ENCODE results near the gene SPOPL.

The SPOPL gene

DNA sequence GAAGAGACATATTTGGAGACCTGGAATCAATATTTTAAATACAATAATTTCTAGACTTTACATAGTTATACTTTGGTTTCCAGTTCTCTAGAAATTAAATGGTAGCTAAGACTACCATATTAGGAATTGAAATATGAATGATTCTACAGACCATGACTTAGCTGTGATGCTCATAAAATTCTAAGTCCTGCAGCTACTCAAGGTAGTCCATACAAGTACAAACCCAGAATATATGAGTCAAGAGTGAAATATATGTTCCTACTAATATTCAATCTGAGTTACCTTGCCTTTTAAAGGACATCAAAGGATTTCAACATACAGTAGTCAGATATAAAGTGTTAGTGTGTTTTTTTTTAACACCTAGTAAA lies 10.1 kb upstream of the SPOPL start:
- in situ Hi-C loops (cut with HindIII; ENCODE audit: low pct_ligation_motif_present, low pct_unique_long_range_greater_than_20kb, low sequenced_read_pairs), result no loop called here
- no peak for DNase-seq

GRCh38 chr2:138492160-138492559 lies 9.4 kb upstream of the SPOPL start:
- no peak for DNase-seq
- in situ Hi-C loops (cut with HindIII; ENCODE audit: low pct_ligation_motif_present, low pct_unique_long_range_greater_than_20kb, low sequenced_read_pairs), result no loop called here

DNA sequence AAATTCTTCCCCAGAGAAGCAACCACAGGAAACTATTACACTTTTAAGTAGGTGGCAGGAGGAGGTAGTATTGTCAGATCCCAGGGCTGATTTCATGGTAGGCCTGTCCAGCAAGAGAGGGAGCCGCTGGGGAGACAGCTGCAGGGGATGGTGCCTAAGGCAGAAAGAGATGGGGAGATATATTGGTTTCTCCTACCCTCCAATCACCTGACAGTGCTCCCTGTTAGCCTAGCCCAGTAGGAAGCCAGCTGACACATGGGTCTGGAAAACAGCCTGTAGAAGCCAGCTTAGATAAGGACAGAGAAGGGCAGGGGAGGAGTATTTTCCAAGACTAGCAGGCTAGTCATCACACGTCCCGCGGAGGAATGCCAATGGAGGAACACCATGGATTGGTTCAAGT lies 8.2 kb upstream of the SPOPL start:
- in situ Hi-C loops (cut with HindIII; ENCODE audit: low pct_ligation_motif_present, low pct_unique_long_range_greater_than_20kb, low sequenced_read_pairs), result no loop called here
- no peak for DNase-seq

DNA sequence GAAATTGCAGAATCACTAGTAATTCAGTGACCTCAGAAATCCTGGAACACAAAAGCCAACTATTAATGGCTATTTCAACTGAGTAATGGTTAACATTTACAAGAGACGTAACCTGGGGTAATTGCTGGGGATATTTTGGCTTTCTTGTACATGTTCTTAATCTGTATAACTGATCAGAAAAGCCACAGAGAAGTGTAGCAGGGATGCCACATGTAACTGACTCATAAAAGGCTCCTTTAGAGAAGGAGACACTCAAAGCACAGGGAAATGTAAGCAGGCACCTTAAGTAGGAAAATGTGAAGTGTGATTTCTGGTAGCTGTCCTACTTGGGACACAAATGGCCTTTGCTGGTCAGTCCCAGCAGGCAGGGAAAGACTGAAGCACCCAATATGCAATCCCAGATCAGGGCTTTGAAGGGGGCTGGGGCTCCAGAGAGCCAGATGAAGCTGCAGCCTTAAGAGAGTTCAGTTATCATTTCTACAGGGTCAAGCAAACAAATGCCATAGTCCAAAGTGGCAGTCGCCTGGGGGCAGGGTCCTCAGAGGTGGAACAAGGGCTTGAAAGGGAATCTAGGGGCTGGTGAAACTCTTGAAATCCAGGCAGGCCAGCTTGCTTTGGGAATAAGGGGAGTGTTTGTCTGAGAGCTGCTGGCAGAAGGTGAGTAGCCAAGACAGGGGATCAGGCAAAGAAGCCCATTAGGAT lies 7.2 kb upstream of the SPOPL start:
- DNase-seq, result no peak
- in situ Hi-C loops (cut with HindIII; ENCODE audit: low pct_ligation_motif_present, low pct_unique_long_range_greater_than_20kb, low sequenced_read_pairs), result no loop called here

- in situ Hi-C loops (cut with HindIII; ENCODE audit: low pct_ligation_motif_present, low pct_unique_long_range_greater_than_20kb, low sequenced_read_pairs), result no loop called here
- no peak for DNase-seq
Observed at GRCh38 chr2:138495384-138495783, 6.2 kb upstream of the SPOPL start.

- in situ Hi-C loops (cut with HindIII; ENCODE audit: low pct_ligation_motif_present, low pct_unique_long_range_greater_than_20kb, low sequenced_read_pairs), result no loop called here
- no peak for DNase-seq
Observed at GRCh38 chr2:138496096-138496651, 5.4 kb upstream of the SPOPL start.

GRCh38 chr2:138497294-138497693 lies 4.3 kb upstream of the SPOPL start:
- in situ Hi-C loops (cut with HindIII; ENCODE audit: low pct_ligation_motif_present, low pct_unique_long_range_greater_than_20kb, low sequenced_read_pairs), result no loop called here
- no peak for DNase-seq

- in situ Hi-C loops (cut with HindIII; ENCODE audit: low pct_ligation_motif_present, low pct_unique_long_range_greater_than_20kb, low sequenced_read_pairs), result no loop called here
- no peak for DNase-seq
Observed at GRCh38 chr2:138499684-138500083, 1.9 kb upstream of the SPOPL start.

DNA sequence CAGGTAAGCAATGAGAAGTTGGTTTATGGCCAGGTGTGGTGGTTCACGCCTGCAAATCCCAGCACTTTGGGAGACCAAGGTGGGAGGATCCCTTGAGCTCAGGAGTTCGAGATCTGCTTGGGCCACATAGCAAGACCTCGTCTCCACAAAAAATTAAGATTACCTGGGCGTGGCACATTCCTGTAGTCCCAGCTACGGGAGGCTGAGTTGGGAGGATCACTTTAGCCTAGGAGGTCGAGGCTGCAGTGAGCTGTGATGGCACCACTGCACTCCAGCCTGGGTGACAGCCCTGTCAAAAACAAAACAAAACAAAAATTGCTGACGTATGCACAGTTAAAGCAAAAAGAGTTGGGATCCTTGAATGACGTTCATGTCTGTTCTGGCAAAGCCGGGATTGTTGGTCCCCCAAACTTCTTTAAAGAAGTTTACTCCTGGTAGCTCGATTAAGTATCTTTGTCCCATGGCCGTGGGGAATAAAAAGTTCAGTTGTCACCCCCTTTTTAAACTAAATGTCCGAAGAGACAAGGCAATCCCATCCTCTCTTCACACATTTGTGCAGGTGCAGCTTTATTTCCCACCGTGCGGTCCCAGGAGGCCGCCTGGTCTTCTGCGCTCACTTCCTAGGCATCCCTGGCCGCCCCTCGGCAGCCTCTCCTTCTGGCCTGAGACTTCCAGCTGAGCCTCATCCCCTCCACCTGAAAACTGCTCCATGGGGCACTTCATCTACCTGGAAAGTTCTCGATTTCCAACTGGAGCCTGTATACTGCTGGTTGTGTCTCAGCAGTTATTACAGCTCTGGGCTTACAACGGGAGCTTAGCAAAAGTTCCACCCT lies 762 bp upstream of the SPOPL start:
- no peak for DNase-seq
- in situ Hi-C loops (cut with HindIII; ENCODE audit: low pct_ligation_motif_present, low pct_unique_long_range_greater_than_20kb, low sequenced_read_pairs), result no loop called here

GRCh38 chr2:138502255-138503086 lies 901 bp downstream of the SPOPL start:
- peak; percentile 24 for DNase-seq
- in situ Hi-C loops (cut with HindIII; ENCODE audit: low pct_ligation_motif_present, low pct_unique_long_range_greater_than_20kb, low sequenced_read_pairs), result no loop called here

DNA sequence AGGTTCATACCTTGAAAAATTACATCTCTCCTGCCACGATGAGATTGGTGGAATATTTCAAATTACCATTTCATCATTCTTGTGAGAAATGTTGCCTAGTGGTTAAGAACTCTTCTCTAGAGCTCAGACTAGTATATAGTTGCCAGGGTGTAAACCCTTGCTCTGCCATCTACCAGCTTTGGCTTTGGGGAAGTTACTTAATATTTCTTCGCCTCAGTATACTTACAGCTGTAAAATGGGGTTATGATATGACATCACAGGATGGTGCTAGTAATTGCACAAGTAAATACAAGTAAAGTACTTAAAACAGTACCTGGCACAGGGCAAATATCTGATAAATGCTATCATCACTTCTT lies 1.5 kb downstream of the SPOPL start:
- DNase-seq, result peak; percentile 28

GRCh38 chr2:138503652-138504051 lies 2.1 kb downstream of the SPOPL start:
- in situ Hi-C loops (cut with HindIII; ENCODE audit: low pct_ligation_motif_present, low pct_unique_long_range_greater_than_20kb, low sequenced_read_pairs), result no loop called here
- DNase-seq, result no peak

More for the DNA sequence above, 1.5 kb downstream of the SPOPL start:
- in situ Hi-C loops (cut with HindIII; ENCODE audit: low pct_ligation_motif_present, low pct_unique_long_range_greater_than_20kb, low sequenced_read_pairs), result no loop called here

- no peak for DNase-seq
Observed at GRCh38 chr2:138504092-138504491, 2.5 kb downstream of the SPOPL start.

DNA sequence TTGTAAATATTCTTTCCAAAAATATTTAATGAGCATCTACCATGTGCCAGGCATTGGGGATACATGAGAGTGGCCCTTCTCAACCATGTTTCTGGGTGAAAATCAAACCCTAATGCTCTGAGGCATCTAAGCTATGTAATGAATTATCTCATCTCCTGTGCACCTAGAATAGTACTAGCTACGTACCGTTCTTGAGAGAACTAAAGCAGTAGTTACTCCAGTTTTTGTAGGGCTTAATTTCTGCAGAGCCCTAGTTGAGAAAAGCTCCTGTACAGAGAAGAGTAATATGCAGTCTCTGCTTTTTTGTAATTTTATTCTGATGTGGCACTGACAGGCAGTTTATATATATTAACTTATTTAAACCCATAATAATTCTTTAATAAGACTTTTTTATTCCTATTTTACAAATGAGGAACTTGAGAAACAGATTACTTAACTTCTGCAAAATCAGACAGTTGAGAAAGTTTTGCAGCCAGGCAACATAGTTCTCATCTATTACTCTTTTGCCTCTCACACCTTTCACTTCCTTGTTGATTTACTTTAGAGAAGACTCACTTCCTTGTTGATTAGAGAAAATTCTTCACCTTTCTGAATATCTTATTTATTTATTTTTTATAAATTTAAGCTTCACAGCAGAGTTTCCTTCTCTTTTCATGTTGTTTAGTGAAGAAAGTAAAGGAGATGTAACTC lies 3.1 kb downstream of the SPOPL start:
- in situ Hi-C loops (cut with HindIII; ENCODE audit: low pct_ligation_motif_present, low pct_unique_long_range_greater_than_20kb, low sequenced_read_pairs), result no loop called here
- DNase-seq, result no peak

More at GRCh38 chr2:138504092-138504491, 2.5 kb downstream of the SPOPL start:
- in situ Hi-C loops (cut with HindIII; ENCODE audit: low pct_ligation_motif_present, low pct_unique_long_range_greater_than_20kb, low sequenced_read_pairs), result no loop called here

DNA sequence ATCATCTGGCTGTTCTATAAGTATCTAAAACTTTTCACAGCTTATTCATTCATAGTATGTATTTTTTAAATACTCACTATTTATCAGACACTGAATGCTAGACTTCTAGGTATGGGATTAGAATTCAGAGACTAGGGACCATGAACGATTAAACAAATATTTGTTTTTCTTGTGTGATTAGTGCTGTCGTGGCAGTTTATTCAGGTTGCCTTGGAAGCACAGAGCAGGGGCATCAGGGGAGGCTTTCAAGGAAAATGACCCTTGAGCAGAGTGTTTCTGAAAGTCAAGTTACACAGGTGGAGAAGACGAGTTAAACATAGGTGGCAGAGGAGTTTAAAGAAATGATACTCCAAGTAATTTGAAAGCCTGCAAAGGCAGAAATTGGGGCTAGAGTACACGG lies 5.7 kb downstream of the SPOPL start:
- DNase-seq, result no peak
- in situ Hi-C loops (cut with HindIII; ENCODE audit: low pct_ligation_motif_present, low pct_unique_long_range_greater_than_20kb, low sequenced_read_pairs), result no loop called here

- DNase-seq, result no peak
- in situ Hi-C loops (cut with HindIII; ENCODE audit: low pct_ligation_motif_present, low pct_unique_long_range_greater_than_20kb, low sequenced_read_pairs), result no loop called here
Observed at GRCh38 chr2:138510319-138510718, 8.7 kb downstream of the SPOPL start.

- no peak for DNase-seq
- in situ Hi-C loops (cut with HindIII; ENCODE audit: low pct_ligation_motif_present, low pct_unique_long_range_greater_than_20kb, low sequenced_read_pairs), result no loop called here
Observed at GRCh38 chr2:138512672-138513071, 11.1 kb downstream of the SPOPL start.

GRCh38 chr2:138514173-138514572 lies 12.6 kb downstream of the SPOPL start:
- DNase-seq, result no peak
- in situ Hi-C loops (cut with HindIII; ENCODE audit: low pct_ligation_motif_present, low pct_unique_long_range_greater_than_20kb, low sequenced_read_pairs), result no loop called here
